K562 (cell line): Measurements from ENCODE around the gene FAM234B. TPM values are rescaled to one million over a fixed set of nuclear protein-coding genes. Genes with fewer than 3 reads are reported as not detected.

Experiments used
- ATAC-seq: fragments of 200-7000 bp; cut with Tn5 transposase; 3 replicates; pipeline ENCODE4 v1.9.1; 2020; ENCODE audit warnings: moderate library complexity
- BruUV-seq: library from RNA; stranded (reverse); fragments of 400-500 nt; replicated peaks from 2 replicates; lab custom pipeline; 2021; lab: Mats Ljungman, UMichigan
- CTCF ChIA-PET: fragments of 300-600 bp; formaldehyde crosslinking; extraction: SDS; loops from one replicate; lab custom pipeline; 2021; ENCODE audit warnings: low intra/inter-chr PET ratio; lab: Yijun Ruan, JAX
- POLR2A ChIA-PET: fragments of 300-600, 350-650 bp; sonication (Branson Sonifier 250); formaldehyde crosslinking; extraction: SDS; loops from one replicate; lab custom pipeline; 2021; ENCODE audit warnings: antibody characterized with exemption, inconsistent platforms; lab: Yijun Ruan, JAX
- DNase-seq, 4 experiments: peaks; one replicate each; pipeline versions ENCODE4 v3.0.0 to v3.0.0-alpha.2; 2011 to 2018; ENCODE audit warnings: low spot score in 3 of 4, mixed read lengths in 3 of 4; ENCODE audit errors: extremely low read depth in 1 of 4
- FAIRE-seq: peaks from 2 replicates; lab custom pipeline; 2011; peaks lifted over from hg19 to GRCh38; lab: Jason Lieb, UNC
- H2AFZ ChIP-seq: 2 replicates; pipeline ENCODE4 v1.6.0; 2011; ENCODE audit warnings: low read depth, low read length, control low read depth, inconsistent platforms
- H3K27ac ChIP-seq: fragments of 200-600 bp; 3 replicates; pipeline ENCODE4 v1.8.0; 2011; ENCODE audit warnings: low read depth, mild to moderate bottlenecking, control low read depth, inconsistent platforms, low read length, moderate library complexity, mixed read lengths; ENCODE audit errors: extremely low read depth
- H3K27me3 ChIP-seq, 2 experiments: fragments of 300-600 bp in 1 of 2; 2 replicates in 1 of 2; 3 replicates in 1 of 2; pipeline versions ENCODE4 v1.6.0 to v1.8.0; 2011; ENCODE audit warnings: inconsistent platforms in 2 of 2, low read length in 2 of 2, mild to moderate bottlenecking in 1 of 2, mixed read lengths in 1 of 2, moderate library complexity in 1 of 2; ENCODE audit not compliant: control insufficient read depth in 2 of 2, insufficient read depth in 2 of 2
- H3K36me3 ChIP-seq: fragments of 300-600 bp; 3 replicates; pipeline ENCODE4 v1.8.0; 2011; ENCODE audit warnings: mild to moderate bottlenecking, low read length, inconsistent platforms; ENCODE audit not compliant: control insufficient read depth, insufficient read depth
- H3K4me1 ChIP-seq, 2 experiments: fragments of 200-600 bp in 1 of 2; replicated peaks in 1 of 2; 2 replicates in 1 of 2; 3 replicates in 1 of 2; pipeline versions ENCODE4 v1.5.1 to v1.8.0; 2011; ENCODE audit warnings: inconsistent platforms in 2 of 2, low read length in 2 of 2, mild to moderate bottlenecking in 1 of 2, mixed read lengths in 1 of 2, moderate library complexity in 1 of 2; ENCODE audit not compliant: control insufficient read depth in 2 of 2, insufficient read depth in 2 of 2
- H3K4me2 ChIP-seq: 2 replicates; pipeline ENCODE4 v1.6.1; 2011; ENCODE audit warnings: low read length, control low read depth, inconsistent platforms, mixed read lengths; ENCODE audit not compliant: insufficient read depth
- H3K4me3 ChIP-seq: fragments of 200-600 bp; sonication (generic), shearing (Covaris generic); 2 replicates; pipeline ENCODE4 v1.5.1; 2016; ENCODE audit warnings: control low read depth, inconsistent platforms
- H3K79me2 ChIP-seq: fragments of 200-600 bp; 3 replicates; pipeline ENCODE4 v1.8.0; 2011; ENCODE audit warnings: low read length, inconsistent platforms; ENCODE audit not compliant: control insufficient read depth, insufficient read depth
- H3K9ac ChIP-seq, 2 experiments: 2 replicates each; pipeline versions ENCODE4 v1.6.0 to v1.6.1; 2011; ENCODE audit warnings: low read depth in 2 of 2, low read length in 2 of 2, control low read depth in 1 of 2, inconsistent platforms in 1 of 2, mild to moderate bottlenecking in 1 of 2, mixed read lengths in 1 of 2; ENCODE audit not compliant: insufficient read depth in 1 of 2
- H3K9me1 ChIP-seq: one replicate; pipeline ENCODE4 v1.6.0; 2011; ENCODE audit warnings: inconsistent platforms, mild to moderate bottlenecking, low read length, moderate library complexity; ENCODE audit not compliant: control insufficient read depth, insufficient read depth
- H3K9me3 ChIP-seq: replicated peaks from 2 replicates; pipeline ENCODE4 v1.5.1; 2011; ENCODE audit warnings: low read depth, low read length, inconsistent platforms; ENCODE audit not compliant: control insufficient read depth, insufficient read depth
- H4K20me1 ChIP-seq: replicated peaks from 2 replicates; pipeline ENCODE4 v1.6.1; 2011; ENCODE audit warnings: low read length, inconsistent platforms, mixed read lengths; ENCODE audit not compliant: control insufficient read depth, insufficient read depth
- CREB5 ChIP-seq: fragments of 250-450 bp; sonication (Bioruptor Pico); IDR thresholded peaks from 2 replicates; pipeline ENCODE4 v1.5.0; 2020; ENCODE audit warnings: mild to moderate bottlenecking
- OTX1 ChIP-seq: fragments of 450-650 bp; formaldehyde crosslinking; IDR thresholded peaks from 2 replicates; pipeline ENCODE4 v1.4.0; 2022; ENCODE audit warnings: mild to moderate bottlenecking
- PHF21A ChIP-seq: fragments of 450-650 bp; IDR thresholded peaks from 2 replicates; pipeline ENCODE4 v1.6.1; 2017; ENCODE audit warnings: low read depth, borderline replicate concordance
- TCF7L2 ChIP-seq: fragments of 150-350 bp; IDR thresholded peaks from 2 replicates; pipeline ENCODE4 v1.6.1; 2016; ENCODE audit warnings: low read depth, mild to moderate bottlenecking, low read length, moderate library complexity
- TEAD4 ChIP-seq, 2 experiments: sonication (generic) in 1 of 2; formaldehyde crosslinking in 1 of 2; IDR thresholded peaks; 2 replicates each; pipeline versions ENCODE4 v1.6.1 to v1.8.0; 2012 to 2022; ENCODE audit warnings: borderline replicate concordance in 1 of 2, inconsistent platforms in 1 of 2, low read length in 1 of 2, mild to moderate bottlenecking in 1 of 2, missing genetic modification reagents in 1 of 2
- TGIF2 ChIP-seq: sonication (generic); formaldehyde crosslinking; IDR thresholded peaks from 2 replicates; pipeline ENCODE4 v1.8.1; 2022; ENCODE audit warnings: mild to moderate bottlenecking, missing genetic modification reagents, moderate library complexity
- ZFP1 ChIP-seq: fragments of 450-650 bp; formaldehyde crosslinking; IDR thresholded peaks from 2 replicates; pipeline ENCODE4 v1.4.0; 2020; ENCODE audit warnings: mild to moderate bottlenecking, mixed read lengths
- ZNF24 ChIP-seq: fragments of 450-650 bp; IDR thresholded peaks from 2 replicates; pipeline ENCODE4 v1.6.1; 2016
- ZNF324 ChIP-seq: fragments of 250-450 bp; sonication (Bioruptor Pico); IDR thresholded peaks from 2 replicates; pipeline ENCODE4 v1.4.0; 2020; ENCODE audit warnings: mild to moderate bottlenecking
- ZNF75A ChIP-seq: fragments of 450-650 bp; formaldehyde crosslinking; IDR thresholded peaks from 2 replicates; pipeline ENCODE4 v1.4.0; 2020; ENCODE audit warnings: mild to moderate bottlenecking
- WGBS: fragments of 100-300 bp; shearing (Covaris generic); methylation state at CpG from one replicate; pipeline ENCODE4 v1.1.6; 2016; ENCODE audit warnings: low coverage, mixed read lengths; ENCODE audit not compliant: insufficient coverage; ENCODE audit errors: missing lambda C conversion rate; 5-methylcytosine and 5-hydroxymethylcytosine counted together
- in situ Hi-C: fragments of 300-500 bp; cut with MboI; formaldehyde crosslinking; loops from 4 replicates; pipeline ENCODE4 v1.15.0; 2018; ENCODE audit warnings: inconsistent platforms, mixed read lengths
- intact Hi-C: fragments of 100-400 bp; cut with micrococcal nuclease; formaldehyde crosslinking; loops from 2 replicates; pipeline ENCODE4 v1.14.2; 2022
- polyA plus RNA-seq, 8 experiments: library from polyadenylated mRNA; depleted of rRNA in 4 of 8; stranded (reverse) in 5 of 8; unstranded in 3 of 8; fragments of >200 nt; fragmentation: Nextera tagmentation in 2 of 8; fragmentation: Illumina TruSeq in 1 of 8; extraction: Ambion mirVana in 2 of 8; extraction: Trizol in 1 of 8; gene quantifications; 2 replicates each; pipeline versions ENCODE4 v1.2.1 to v1.2.3, GENCODE V29; 2011 to 2014; ENCODE audit warnings: inconsistent platforms in 1 of 8, missing spikeins in 1 of 8
- total RNA-seq, 7 experiments: library from RNA; depleted of rRNA in 6 of 7; stranded (reverse); fragments of >200 nt in 6 of 7; fragmentation: Illumina TruSeq in 2 of 7; extraction: Trizol in 2 of 7; gene quantifications; 2 replicates each; pipeline versions ENCODE4 v1.2.1 to v1.2.3, GENCODE V29; 2011 to 2021; ENCODE audit warnings: low replicate concordance in 1 of 7
- TF ChIP-seq, protein P1 (sequence below): fragments of 450-650 bp; IDR thresholded peaks from 2 replicates; pipeline ENCODE4 v1.6.1; 2016; ENCODE audit warnings: low read depth

The FAM234B gene
- total and polyA plus RNA-seq, 9 of the 15 experiments (the other 6 are each of a cell fraction or from before 2014, with no cell fraction given): 1.00 to 4.3 (median 2.0) TPM

GRCh38 chr12:13046964-13047363, 2.8 kb downstream of the FAM234B start (continued):
- TF ChIP-seq CREB5 (CRISPR knock-in tag): no peak
- TF ChIP-seq ZFP1: no peak
- TF ChIP-seq PHF21A: no peak
- no peak for TF ChIP-seq OTX1 (CRISPR knock-in tag)
- TF ChIP-seq, all 486 proteins: peak for 0

DNA sequence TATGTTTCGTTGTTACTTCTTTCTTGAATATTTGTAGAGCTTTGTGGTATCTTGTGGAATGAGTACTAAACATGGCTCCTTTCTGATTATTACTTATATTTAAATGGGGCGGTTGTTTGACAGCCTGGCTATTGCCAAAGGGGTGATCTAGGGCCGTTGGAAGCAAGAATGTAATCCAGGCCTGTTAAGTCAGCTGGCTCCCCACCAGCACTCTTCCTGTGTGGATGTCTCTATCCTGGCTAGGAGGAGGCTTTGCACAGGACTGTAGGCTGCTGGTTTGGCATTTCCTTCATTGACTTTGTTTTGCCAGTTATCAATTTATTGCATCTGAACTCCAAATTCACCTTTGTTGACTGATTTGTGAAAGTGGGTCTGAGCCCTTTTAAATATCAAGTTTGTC, 5.6 kb downstream of the FAM234B start:
- H3K4me1 ChIP-seq: no peaks in the 10 kb centered on the region; a peak in 2 of 5 replicates
- no peaks in the 10 kb centered on the region for H3K27me3 ChIP-seq
- ATAC-seq: no peak
- WGBS: 15% methylated on average over 3 of the region's 3 CpGs
- intact Hi-C loops (no loop called here), in situ Hi-C loops (no loop called here)
- ChIA-PET CTCF (no interaction called here), POLR2A (interaction anchor here (0.8 kb wide), 1 partner anchor 101 kb away, joined by 3 read pairs; no protein-coding TSS in a partner anchor)
- no peak overlapping the region for H3K4me2 ChIP-seq
- no peaks in the 10 kb centered on the region for H3K79me2 ChIP-seq
- no peaks in the 10 kb centered on the region for H4K20me1 ChIP-seq
- H3K4me3 ChIP-seq: no peak overlapping the region
- no peaks in the 10 kb centered on the region for H3K36me3 ChIP-seq
- no peak for FAIRE-seq
- no peak overlapping the region for H2AFZ ChIP-seq
- DNase-seq: no peak
- BruUV-seq: no TSS peak
- no peaks in the 10 kb centered on the region for H3K9me1 ChIP-seq
- no peak overlapping the region for H3K9ac ChIP-seq
- no peak overlapping the region for H3K27ac ChIP-seq
- H3K9me3 ChIP-seq: no peaks in the 10 kb centered on the region; the same call in 1 of the 2 replicates
- TF ChIP-seq ZNF75A (CRISPR knock-in tag) (no peak), TEAD4 (IDR thresholded peaks at IDR 0.05; ENCODE audit: low read length) (no peak), TEAD4 (CRISPR knock-in tag; IDR thresholded peaks at IDR 0.05; ENCODE audit: borderline replicate concordance) (no peak), TGIF2 (CRISPR knock-in tag) (no peak), ZNF324 (no peak), ZNF24 (no peak), TCF7L2 (no peak)
- TF ChIP-seq, protein P1, sequence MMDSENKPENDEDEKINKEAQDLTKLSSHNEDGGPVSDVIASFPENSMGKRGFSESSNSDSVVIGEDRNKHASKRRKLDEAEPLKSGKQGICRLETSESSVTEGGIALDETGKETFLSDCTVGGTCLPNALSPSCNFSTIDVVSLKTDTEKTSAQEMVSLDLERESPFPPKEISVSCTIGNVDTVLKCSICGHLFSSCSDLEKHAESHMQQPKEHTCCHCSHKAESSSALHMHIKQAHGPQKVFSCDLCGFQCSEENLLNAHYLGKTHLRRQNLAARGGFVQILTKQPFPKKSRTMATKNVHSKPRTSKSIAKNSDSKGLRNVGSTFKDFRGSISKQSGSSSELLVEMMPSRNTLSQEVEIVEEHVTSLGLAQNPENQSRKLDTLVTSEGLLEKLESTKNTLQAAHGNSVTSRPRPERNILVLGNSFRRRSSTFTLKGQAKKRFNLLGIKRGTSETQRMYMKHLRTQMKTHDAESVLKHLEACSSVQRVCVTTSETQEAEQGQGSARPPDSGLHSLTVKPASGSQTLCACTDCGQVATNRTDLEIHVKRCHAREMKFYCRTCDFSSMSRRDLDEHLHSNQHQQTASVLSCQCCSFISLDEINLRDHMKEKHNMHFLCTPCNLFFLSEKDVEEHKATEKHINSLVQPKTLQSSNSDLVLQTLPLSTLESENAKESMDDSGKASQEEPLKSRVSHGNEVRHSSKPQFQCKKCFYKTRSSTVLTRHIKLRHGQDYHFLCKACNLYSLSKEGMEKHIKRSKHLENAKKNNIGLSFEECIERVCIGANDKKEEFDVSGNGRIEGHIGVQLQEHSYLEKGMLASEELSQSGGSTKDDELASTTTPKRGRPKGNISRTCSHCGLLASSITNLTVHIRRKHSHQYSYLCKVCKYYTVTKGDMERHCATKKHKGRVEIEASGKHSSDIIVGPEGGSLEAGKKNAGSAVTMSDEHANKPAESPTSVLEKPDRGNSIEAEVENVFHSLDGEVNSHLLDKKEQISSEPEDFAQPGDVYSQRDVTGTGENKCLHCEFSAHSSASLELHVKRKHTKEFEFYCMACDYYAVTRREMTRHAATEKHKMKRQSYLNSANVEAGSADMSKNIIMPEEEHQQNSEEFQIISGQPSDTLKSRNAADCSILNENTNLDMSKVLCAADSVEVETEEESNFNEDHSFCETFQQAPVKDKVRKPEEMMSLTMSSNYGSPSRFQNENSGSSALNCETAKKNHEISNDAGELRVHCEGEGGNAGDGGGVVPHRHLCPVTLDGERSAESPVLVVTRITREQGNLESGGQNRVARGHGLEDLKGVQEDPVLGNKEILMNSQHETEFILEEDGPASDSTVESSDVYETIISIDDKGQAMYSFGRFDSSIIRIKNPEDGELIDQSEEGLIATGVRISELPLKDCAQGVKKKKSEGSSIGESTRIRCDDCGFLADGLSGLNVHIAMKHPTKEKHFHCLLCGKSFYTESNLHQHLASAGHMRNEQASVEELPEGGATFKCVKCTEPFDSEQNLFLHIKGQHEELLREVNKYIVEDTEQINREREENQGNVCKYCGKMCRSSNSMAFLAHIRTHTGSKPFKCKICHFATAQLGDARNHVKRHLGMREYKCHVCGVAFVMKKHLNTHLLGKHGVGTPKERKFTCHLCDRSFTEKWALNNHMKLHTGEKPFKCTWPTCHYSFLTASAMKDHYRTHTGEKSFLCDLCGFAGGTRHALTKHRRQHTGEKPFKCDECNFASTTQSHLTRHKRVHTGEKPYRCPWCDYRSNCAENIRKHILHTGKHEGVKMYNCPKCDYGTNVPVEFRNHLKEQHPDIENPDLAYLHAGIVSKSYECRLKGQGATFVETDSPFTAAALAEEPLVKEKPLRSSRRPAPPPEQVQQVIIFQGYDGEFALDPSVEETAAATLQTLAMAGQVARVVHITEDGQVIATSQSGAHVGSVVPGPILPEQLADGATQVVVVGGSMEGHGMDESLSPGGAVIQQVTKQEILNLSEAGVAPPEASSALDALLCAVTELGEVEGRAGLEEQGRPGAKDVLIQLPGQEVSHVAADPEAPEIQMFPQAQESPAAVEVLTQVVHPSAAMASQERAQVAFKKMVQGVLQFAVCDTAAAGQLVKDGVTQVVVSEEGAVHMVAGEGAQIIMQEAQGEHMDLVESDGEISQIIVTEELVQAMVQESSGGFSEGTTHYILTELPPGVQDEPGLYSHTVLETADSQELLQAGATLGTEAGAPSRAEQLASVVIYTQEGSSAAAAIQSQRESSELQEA: no peak
